ENCODE results near the gene CTSA. TPM values are rescaled to one million over a fixed set of nuclear protein-coding genes. Genes with fewer than 3 reads are reported as not detected.

CTSA gene
- total and polyA plus RNA-seq, 9 of the 15 experiments (the other 6 are each of a cell fraction or from before 2014, with no cell fraction given), result 8.8 to 61.7 (median 28.3) TPM

GRCh38 chr20:45878076-45878761, 12.9 kb upstream of the CTSA start (continued):
- TF ChIP-seq E2F5 (CRISPR knock-in tag; IDR thresholded peaks at IDR 0.05), result no peak
- no peak for TF ChIP-seq ZBTB9 (CRISPR knock-in tag; IDR thresholded peaks at IDR 0.05)
- TF ChIP-seq MEIS2 (IDR thresholded peaks at IDR 0.05; ENCODE audit: partially characterized antibody), result peak; percentile 20
- no peak for TF ChIP-seq ATF6 (CRISPR knock-in tag; IDR thresholded peaks at IDR 0.05)
- TF ChIP-seq CEBPZ (IDR thresholded peaks at IDR 0.05; ENCODE audit: borderline replicate concordance, low read depth, low read length), result no peak
- no peak for TF ChIP-seq STAT6 (CRISPR knock-in tag; IDR thresholded peaks at IDR 0.05)

All from K562 (cell line).